ENCODE measurements around the gene MDP1.

MDP1 gene

DNA sequence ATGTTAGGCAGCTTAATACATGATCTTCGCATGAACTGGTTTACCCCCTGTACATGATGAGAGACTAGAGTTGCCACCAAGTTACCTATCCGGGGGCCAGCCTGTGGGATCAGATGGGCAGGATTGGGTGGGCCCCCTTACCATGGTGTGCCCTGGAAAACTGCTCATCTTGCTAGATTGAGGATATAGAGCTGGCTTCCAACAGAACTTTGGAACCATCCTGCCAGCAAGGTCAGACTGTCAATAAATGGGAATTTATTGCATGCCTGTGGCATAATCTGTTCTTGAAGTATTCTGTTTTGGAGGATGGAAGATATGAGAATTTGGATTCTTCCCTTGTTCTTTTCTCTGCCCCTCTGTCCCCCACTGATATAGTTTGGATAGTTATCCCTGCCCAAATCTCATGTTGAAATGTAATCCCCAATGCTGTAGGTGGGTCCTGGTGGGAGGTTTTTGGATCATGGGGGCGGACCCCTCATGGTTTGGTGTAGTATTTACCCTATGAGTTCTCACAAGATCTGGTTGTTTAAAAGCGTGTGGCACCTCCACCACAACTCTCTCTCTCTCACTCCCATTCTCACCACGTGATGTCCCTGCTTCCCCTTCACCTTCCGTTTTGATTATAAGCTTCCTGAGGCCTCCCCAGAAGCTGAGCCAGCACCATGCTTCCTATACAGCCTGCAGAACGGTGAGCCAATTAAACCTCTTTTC, 16.9 kb downstream of the MDP1 start:
- no peak for DNase-seq (ENCODE audit: low read depth, low spot score)

DNA sequence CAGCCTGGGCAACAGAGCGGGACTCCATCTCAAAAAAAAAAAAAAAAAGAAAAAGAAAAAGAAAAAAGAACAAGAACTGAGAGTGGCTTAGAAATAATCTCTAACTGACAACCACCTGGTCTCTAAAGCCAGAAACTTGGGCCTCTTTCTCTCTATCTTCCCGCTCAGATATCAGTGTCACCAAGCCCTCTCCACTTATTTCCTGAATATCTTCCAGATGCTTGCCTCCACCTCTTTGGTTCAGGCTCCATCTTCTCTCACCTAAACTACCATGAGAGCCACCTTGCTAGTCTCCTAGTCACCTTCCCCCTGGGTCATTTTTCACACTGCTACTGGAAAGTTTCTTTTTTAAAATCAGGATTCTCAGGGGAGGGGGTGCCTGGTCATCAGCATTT, 18.8 kb downstream of the MDP1 start:
- DNase-seq (ENCODE audit: low read depth, low spot score) = no peak

DNA sequence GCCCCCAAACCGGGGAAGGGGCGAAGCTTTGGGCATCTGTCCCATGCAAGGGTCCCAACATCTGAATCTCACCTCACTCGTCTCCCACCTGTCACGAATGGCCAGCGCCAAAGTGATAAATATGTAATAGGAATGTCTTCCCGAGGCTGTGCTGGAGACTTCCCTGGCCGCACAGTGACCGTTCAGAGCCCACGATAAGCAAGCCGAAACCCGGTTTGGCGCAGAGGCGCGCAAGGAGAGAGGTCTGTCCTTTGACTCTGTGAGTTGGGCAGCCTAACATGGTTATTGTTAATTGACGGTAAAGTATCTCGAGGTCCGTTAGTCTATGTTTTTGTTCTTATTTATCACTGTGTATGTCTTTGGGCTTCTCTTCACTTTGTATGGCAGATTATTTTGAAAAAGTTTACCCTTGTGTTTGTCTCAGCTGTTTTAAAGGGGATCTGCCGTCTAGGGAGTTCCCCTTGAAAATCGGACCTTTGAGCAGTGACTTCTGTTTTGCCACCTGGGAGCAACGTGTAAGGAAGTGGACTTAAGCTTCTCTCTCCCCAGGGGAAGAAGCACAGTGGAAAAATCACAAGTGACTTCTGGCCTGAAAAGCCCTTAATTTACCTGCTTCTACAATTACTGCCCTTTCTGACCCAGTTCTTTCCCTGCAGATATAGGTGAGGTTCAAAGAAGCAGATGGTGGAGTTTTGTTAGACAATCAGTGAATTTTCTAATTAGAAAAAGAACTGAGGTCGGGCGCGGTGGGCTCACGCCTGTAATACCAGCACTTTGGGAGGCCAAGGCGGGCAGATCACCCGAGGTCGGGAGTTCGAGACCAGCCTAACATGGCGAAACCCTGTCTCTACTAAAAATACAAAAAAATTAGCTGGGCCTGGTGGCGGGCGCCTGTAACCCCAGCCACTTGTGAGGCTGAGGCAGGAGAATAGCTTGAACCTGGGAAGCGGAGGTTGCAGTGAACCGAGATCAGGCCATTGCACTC, 19.5 kb downstream of the MDP1 start:
- DNase-seq (ENCODE audit: low read depth, low spot score) = peak; percentile 60

- DNase-seq (ENCODE audit: low read depth, low spot score) = peak; percentile 92
Measured at GRCh38 chr14:24195186-24196070, 20.4 kb downstream of the MDP1 start, which contains the start of gene TM9SF1. Gene TM9SF1 (minus strand): TSS chr14:24195441. CDS start chr14:24195019, 422 bp downstream.

DNA sequence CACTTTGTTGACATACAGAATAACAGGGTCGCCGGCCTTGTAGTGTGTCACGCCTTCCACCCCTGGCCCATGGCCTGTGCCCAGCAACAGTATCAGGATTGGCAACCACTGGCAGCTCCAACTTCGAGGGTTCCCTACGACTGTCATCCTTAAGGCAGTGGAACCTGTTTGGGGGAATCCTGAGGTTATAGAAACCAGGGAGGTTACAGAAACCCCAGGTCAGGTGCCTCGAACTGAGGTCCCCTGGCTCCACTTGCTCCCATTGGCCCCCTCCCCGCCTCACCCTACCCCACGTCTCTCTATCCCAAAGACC, 21.0 kb downstream of the MDP1 start:
- no peak for DNase-seq (ENCODE audit: low read depth, low spot score)

- no peak for DNase-seq (ENCODE audit: low read depth, low spot score)
Measured at GRCh38 chr14:24194186-24194872, 21.5 kb downstream of the MDP1 start.

DNA sequence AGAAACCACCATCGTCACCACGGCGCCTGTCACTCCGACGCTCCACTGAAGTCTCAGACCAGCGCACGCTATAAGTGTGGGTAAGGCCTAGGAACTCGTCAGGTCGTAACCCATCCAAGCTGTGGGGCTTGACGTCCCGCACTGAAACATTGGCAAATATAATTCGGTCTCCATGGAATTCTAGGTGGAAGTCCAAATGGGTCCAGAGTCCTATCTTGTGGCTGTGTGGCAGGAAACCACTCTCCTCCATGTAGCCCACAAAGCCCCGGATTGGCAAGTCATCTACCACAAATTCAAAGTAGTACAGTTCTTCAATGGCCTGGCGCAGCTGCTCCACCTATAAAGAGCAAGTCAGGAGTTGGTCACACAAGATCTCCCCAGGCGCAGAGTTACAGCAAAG, 22.9 kb downstream of the MDP1 start:
- no peak for DNase-seq (ENCODE audit: low read depth, low spot score)

DNA sequence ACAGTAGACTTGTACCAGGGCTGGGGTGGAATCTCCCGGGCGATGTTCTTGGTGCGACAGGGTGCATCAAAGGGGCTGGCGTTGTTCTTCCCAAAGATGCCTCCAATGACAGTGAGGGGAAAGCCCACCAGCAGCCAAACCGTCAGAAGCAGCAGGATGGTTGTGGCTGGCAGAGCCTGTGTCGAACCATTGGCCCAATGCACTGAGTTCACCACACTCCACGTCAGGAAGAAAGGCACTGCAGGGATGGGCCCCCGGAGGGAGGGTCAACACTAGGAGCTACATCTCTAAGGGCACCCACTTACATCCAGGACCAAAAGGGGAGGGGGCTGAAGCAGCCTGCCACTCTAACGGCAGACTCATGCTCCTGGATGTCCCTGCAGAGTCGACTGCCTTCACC, 25.4 kb downstream of the MDP1 start:
- no peak for DNase-seq (ENCODE audit: low read depth, low spot score)

DNA sequence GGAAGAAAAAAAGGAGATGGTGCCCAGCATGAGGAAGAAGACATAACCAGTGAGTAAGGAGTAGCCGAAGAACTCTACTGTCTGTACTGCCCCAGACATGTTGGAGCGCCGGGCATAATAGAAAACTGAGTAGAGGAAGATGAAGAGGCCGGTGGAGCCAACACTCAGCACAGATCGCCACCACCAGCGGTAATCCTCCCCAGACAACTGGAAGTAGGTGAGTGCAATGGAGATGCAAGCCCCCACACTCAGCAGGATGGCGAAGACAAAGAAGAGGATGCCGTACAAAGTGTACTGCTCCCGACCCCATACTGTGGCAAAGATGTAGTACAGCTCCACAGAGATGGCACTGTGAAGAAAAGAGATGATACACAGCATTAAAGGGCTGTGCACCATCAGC, 26.4 kb downstream of the MDP1 start:
- DNase-seq (ENCODE audit: low read depth, low spot score) = no peak

DNA sequence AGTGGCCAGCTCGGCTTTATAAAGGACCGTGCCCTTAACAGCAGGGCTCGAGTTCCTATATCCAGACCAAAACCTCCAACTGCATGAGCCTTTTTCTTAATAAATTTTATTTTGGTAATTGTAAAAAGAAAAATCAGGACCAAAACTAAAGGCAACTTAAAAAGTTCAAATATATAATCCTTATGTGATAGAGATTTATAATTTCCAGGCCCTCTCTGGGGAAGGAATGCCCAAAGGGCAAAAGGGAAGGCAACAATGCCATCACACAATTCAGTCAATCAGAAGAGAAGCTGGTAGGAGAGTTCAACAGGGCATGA, 26.8 kb downstream of the MDP1 start:
- DNase-seq (ENCODE audit: low read depth, low spot score) = no peak

DNA sequence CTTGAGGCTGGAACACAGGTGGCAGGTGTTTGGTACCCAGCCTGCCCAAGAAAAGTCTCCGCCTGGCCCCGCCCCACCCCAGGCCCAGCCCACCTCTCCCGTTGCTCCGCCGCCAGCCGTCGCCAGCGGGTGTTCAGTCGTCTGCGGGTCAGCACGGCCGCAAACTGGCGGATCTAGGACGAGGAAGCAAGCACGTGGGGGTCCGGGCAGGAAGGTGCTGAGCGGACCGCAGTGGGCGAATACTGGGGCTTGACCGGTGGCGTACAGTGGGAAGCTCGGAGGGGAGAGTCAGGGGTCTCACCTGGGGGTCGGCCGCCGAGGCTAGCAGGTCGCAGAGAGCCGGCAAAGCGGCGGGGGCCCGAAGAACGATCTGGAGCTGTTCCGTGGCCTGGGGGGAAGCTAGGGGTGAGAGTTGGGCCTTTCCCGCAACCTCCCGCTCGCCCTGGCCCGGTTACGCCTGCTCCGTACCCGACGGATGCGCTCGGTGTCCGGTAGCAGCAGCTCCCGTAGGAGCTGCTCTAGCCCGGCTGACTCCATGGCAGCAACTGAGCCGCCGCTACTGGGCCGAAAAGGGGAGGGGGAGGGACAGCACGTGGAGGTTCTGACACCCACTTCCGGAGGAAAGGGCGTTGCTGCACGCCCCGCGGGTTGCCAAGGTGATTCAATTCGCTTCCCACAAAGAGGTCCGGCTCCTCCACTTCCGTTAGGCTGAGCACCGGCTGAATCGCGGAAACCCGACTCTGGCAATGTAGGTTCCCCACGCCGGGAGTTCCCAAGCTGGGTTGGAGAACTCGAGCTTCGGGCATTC, 27.4 kb downstream of the MDP1 start, which contains the start of gene IPO4:
IPO4 (minus strand) TSS at position 566 of the 808 bp plus-strand sequence; CDS start at position 537, 29 bp downstream.
- DNase-seq (ENCODE audit: low read depth, low spot score) = peak; percentile 98

DNA sequence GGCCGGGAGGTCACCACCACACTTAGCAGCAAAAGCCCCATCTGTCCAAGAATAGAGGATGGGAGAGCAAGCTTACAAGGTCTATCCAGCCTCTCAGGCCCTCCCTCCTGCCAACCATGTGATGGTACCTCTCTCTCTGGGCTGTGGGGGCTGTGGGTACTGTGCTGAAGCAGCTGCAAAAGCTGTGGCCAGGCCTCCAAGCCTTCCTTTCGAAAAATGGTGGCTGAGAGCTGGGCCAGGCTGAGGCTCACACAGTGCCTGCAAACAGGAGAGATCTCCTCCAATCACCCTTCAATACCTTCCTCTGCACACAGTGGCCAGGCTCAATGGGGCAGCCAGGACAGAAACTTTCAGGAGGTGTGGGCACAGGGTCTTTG, 28.3 kb downstream of the MDP1 start:
- DNase-seq (ENCODE audit: low read depth, low spot score) = no peak

DNA sequence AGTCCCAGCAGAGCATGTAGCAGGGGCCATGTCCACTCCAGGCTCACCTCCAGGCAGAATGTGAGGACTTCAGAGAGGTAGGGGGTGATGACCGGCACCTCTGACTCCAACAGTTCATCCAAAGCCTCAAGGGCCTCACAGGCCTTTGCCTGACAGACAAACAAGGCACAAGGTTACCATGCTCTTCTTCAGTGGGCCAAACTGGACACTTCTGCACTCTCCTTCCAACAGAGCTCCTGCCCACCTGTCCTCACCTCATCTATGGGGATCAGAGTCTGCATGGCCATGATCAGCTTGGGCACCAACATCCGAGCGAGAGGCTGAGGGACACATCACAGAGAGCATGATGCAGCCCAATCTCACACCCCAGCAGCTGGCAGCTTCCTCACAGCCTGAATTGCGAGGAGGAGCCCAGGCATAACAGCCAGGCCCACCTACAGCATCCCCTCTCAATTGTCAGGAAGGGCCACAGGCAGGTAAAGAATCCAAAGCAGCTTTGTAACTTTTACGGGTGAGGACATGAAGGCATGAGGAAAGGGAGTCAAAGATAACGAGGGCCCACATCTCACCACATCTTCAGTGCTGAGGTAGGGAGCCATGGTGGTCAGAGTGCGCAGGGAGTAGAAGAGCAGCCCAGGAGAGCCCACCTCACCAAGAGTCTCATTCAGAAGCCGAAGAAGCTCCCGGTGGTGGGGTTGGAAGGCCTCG, 28.9 kb downstream of the MDP1 start:
- DNase-seq (ENCODE audit: low read depth, low spot score) = no peak

DNA sequence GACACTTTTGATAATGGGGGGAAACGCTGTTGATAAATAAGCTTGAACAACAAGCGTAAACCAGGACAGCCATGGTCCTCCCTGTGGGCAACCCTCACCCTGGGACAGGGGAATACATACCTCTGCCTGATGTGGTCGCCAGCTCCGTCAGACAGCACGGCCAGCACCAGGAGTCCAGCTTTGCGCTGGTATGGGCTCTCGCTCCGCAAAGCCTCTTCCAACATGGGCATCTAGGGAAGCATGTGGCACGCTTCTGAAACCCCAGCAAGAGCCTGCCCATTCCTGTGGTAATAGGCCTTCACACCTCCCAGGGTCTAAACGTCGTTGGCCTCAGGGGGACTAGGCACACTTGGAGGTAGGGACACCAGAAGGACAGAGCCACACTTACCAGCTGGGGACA, 30.1 kb downstream of the MDP1 start:
- no peak for DNase-seq (ENCODE audit: low read depth, low spot score)

DNA sequence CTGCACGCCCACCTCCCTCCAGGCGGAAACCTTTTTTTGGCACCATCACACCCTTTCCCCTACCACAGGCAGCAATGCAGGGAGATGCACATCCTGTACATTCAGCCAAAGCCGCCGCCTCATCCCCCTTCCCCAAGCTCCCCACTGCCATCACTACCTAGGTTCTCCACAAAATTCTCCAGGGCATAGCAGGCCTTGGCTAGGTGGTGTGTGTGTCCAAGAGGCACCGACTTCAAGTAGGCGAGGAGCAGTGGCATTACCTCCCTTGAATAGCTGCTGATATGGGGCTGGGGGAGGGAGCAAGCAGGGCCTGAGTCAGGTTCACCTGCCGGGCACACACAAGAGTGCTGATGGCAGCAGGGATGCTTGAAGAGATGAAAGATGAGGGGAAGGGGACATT, 30.8 kb downstream of the MDP1 start:
- DNase-seq (ENCODE audit: low read depth, low spot score) = no peak

DNA sequence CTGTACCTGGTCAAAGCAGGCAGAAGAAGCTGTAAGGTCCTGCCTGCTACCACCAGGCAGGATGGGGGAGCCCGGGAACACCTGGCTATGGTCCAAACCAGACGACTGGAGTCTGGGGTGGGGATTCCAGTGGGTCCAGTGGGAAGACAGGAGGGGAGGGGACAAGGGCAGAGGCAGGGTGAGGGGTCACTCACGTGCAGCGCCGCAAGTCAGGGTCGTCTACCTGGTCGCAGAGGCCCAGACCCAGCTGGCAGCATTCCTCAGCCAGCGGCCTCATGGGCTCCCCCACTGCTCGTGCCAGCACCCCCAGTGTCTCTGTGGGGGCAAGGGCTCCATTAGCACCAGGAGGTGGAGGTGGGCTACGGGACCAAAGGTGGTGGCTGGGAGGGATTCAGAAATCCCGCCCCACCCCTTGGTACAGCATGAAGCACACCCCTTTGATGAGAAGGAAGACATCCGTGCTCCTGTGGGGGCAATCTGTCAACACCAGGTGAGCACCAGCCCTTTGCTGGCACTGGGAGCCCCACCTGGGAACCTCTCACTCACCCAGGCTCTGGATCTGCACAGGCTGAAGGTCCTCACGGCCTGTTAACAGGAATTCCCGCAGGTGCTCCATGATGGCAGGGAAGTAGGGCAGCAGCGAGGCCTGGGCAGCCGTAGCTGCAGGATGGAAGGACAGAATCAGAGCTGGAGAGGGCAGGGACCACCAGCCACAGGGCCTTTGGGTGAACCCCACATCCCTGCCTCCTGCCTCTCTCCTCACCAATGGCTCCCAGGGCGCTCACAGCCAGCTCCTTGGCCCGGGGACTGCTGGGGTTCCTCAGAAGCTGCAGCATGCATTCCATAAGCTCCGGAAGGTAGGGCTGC, 31.5 kb downstream of the MDP1 start:
- no peak for DNase-seq (ENCODE audit: low read depth, low spot score)

- DNase-seq (ENCODE audit: low read depth, low spot score) = no peak
Measured at GRCh38 chr14:24183014-24183481, 32.8 kb downstream of the MDP1 start.

GRCh38 chr14:24182110-24182882, 33.6 kb downstream of the MDP1 start:
- no peak for DNase-seq (ENCODE audit: low read depth, low spot score)

Data from ELF-1 (cell line).